NCI-H187 (cell line): ENCODE results near the gene STXBP6.
"Not testable (repeated sequence)": the region's sequence is repeated elsewhere in the genome, so short reads cannot be mapped to it uniquely, and the experiment has no call there.

Experiments used
- DNase-seq, 2 experiments: peaks; one replicate each; lab custom pipeline; 2025; lab: John Stamatoyannopoulos, UW

The STXBP6 gene

DNA sequence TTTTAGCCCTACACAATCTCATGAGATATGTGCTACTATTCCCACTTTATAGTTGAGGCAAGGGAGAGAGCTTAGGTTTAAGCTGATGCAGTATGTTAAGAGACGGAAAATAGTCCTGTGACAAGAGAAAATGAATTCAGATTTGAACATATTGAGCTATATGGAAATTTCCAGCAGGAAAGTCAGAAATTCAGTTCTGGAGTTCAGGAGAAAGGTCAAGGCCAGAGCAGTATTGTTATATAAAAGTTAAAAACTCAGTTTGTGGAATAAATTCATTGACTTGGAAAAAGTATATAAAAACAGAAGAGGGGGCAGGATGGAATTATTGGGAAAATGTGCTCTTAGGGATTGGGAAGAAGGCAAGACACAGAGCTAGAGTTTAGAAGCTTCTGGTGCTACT is 248.9 kb downstream of the STXBP6 start:
- DNase-seq = no peak

DNA sequence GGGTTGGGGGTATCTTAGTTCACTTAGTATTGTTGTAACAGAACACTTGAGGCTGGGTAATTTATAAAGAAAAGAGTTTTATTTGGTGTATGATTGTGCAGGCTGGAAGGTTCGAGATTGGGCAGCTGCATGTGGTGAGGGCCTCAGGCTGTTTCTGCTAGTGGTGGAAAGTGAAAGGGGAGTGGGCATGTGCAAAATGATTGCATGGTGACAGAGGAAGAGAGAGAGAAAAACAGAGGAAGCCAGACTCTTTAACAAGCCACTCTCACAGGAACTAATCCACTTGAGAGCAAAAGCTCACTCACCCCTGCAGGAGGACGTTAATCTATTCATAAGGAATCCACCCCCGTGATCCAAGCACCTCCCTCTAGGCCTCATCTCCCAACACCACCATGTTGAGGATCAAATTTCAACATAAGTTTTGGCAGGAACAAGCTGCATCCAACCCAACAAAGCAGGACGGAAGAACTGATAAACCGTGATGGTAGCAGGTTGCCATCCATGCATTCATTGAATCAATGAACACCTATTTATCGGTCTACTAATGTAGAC is 251.0 kb downstream of the STXBP6 start:
- DNase-seq = no peak

DNA sequence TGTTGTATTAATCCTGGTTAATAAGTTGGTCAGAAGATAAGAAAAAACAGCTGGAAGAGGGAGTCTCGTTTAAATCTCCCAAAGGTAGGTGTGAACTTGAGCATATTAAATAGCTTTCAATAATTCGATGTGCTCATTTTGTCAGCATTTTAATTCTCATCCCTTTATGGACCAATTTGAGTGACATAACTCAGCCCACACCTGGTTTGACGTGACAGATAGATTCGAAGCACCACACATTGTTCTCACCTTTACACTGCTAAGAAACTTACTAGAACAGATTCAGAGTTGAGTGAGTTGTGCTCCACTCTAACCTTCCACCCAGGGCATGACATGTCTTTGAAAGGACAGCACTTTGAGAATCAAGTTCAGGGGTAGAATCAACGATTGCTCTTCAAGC is 254.5 kb downstream of the STXBP6 start:
- DNase-seq = no peak

DNA sequence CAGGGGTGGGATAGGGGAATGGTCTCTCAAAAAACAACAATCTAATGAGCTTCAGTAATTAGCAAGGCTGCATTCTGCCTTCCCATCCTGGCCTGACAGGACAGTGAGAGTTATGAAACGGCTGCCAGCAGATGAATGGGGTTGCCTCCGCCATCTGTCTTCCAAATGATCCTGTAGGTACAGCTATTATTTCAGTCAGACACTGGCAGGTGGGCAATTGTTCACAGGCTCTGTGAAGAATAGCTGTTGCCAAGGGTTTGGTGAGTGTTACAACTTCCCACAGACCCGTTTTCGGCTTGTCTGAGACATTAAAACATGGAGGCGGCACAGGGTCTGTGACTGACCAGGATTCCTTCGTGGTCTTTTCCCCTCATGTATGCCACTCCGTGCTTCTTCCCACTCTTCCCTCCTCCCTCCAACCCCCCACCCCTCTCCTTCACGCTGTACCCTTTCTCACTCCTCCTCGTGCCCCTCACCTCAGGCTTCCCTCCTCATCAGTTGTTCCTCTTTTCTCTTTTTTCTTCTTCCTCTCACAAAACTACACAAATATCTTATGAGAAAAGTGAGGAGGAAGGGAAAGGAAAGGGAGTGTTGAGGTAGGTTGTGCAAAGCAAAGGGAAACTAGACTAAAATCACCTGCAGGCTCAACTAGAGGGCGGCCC is 255.2 kb downstream of the STXBP6 start:
- no peak for DNase-seq

DNA sequence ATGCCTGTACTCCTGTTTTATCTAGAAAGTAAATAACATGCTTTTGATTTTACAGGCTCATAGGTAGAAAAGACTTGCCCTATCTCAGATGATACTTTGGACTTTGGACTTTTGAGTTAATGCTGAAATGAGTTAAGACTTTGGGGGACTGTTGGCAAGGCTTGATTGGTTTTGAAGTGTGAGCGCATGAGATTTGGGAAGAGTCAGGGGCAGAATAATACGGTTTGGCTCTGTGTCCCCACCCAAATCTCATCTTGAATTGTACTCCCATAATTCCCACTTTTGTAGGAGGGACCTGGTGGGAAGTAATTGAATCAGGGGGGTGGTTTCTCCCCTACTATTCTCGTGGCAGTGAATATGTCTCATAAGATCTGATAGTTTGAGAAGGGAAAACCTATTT is 259.8 kb downstream of the STXBP6 start:
- DNase-seq = no peak

DNA sequence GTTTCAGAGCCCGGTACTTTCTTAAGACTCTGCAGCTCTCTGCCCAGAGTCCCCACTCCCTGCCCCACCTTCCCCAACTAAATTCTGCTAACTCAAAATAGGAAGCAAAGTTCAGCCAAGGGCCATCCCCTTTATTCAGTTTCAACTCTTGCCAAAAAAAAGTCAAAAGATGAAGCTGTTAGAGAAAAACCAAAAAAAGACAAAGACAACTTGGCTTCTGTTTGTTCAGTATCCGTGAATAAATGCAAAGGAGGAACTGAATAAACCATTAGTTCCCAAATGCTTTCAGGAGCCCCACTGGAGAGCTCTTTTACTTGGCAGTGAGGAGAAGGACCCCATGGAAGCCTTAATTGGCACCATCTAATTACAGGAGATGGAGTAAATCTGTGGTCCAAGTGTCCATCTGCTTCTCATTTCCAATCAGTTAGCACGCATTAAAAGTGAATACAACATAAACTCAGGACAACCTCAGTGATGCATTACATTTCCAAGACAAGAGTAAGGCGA is 260.5 kb downstream of the STXBP6 start:
- DNase-seq = no peak

DNA sequence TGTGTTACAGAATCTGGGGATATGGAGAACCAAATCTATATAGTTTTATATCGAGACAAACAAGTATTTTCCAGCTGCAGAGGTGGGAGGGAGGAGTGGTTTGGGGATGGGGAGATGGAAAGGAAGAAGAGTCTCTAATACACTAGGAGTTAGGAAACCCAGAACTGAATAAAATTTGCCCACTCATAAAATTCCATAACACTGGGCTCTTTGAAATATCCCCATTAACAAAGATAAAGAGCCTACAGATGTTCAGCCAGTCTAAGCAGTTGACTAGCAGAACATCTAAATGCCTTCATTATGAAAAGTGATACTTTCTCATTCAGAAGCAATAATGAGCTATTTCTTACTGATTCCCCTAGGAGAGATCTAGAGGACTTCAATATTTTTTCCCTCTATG is 264.2 kb downstream of the STXBP6 start:
- no peak for DNase-seq

DNA sequence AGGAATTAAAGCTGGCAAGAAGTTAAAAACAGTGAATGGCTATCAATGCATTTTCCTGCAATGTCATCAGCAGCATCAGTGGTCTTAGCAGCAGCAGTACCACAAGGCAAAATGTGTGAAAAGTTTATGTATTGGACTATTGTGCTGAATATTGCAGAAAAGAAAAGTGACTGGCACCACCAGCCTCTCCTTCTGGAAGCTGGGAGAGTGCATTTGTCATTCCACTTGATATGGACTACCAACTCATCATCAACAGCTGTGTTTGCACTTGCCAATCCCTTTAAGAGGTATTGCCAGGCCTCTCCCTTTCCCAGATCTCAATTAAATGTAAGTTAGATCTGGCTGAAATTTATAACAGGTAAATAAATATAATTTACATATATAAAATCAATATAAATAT is 265.0 kb downstream of the STXBP6 start:
- DNase-seq = no peak

DNA sequence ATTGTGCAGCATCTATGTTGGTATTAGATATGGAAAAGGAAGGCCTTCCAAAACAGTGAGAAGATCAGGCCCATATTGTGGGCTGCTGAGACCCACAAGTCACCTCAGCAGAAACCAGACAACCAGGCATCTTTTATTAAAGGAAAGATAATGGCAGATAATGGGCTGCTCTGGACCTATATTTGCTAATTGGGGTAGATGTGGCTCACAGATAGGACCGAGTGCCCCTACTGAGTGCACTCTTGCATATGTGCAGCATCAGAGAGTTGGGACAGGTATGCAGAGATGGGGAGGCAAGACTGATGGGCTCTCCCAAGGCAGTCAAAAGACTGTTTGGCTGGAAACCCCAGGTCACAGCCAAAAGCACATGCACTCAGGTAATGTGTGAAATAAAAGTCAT is 266.2 kb downstream of the STXBP6 start:
- DNase-seq = no peak

DNA sequence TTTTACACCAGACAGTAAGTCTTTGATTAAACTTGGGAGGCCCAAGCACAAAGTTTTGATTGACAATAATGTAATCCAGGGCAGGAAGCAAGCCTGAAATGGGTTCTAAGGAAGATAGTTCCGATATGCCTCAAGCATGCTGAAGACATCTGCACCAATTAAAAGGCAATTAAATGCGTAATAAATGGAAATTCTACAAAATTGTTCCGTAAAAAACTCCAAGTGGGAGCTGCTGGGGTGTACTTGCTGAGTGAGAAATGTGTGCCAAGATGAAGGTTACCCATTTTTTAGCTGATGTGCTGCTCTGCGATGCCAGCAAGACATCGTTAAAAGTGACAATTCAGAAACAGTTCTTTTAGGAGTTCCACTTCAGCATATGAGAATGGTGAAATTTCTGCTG is 269.7 kb downstream of the STXBP6 start:
- no peak for DNase-seq

DNA sequence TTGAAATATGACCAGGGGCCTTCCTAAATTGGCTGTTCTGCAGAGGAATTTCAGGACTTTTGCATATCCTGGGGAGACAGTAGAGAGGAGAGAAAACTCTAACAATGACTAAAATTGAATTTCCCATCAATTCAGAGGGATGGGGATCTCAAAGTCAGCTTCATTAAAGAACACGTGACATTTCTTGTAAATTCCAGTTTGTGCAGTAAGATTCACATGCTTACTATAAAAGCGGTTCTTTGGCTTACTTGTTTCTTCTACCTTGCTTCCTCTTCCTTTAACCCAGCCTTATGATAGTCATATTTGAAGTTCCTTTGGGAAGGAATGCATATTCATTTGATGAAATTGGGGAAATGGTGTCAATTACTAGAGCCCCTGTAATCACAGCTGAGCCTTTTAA is 272.3 kb downstream of the STXBP6 start:
- no peak for DNase-seq

DNA sequence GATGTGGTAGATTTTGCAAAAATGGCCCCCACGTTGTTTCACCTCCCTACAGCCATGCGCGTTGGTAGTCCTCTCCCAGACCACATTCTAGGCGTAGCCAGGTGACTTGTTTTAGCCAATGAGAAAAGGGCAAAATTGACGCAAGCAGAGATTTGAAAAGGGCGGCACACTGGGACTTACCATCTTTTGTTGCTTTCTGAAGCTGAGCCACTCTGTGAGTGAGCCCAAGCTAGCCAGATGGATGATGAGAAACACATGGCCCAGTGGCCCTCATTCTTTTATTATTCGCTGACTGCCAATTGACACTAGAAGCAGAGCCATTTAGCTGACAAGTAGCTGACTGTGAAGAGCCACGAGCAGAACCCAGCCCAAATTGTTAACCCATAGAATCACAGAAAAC is 274.0 kb downstream of the STXBP6 start:
- no peak for DNase-seq

DNA sequence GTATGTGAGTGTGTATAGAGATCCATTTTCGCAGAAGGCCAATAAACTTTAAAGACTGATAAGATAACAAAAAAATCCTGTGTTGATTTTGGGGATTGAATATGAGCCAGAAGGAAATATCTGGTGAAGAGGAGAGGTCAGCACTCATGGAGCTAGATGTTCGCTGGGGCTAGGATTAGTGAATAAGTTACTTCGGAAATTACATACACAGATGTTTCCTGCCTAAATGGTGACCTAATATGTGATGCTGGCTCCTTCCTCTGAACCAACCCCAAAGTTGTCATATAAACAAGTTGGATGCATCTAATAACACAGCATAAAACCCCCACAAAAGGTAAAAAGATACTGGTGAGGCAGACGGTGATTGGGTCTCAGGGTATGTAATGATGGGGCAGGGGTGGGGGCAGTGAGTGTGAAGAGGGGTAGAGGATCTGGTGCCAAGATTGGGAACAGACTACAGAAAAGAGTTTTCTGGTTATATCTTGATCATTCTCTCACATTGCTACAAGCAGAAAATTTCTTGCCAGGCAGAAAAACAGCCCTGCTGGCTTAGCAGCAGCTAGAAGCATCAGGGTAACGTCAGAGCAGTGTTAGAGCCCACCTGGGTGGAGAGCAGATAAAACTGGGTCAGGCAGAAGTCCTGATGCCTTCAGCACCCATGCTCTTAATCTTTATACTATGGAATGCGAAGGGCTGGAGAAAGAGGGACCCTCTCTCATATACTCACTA is 275.6 kb downstream of the STXBP6 start:
- DNase-seq = no peak

DNA sequence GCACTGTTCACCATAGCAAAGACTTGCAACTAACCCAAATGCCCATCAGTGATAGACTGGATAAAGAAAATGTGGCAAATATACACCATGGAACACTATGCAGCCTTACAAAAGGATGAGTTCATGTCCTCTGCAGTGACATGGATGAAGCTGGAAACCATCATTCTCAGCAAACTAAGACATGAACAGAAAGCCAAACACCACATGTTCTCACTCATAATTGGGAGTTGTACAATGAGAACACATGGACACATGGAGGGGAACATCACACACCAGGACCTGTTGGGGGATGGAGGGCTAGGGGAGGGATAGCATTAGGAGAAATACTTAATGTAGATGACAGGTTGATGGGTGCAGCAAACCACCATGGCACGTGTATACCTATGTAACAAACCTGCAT is 276.4 kb downstream of the STXBP6 start:
- not testable (repeated sequence) for DNase-seq

DNA sequence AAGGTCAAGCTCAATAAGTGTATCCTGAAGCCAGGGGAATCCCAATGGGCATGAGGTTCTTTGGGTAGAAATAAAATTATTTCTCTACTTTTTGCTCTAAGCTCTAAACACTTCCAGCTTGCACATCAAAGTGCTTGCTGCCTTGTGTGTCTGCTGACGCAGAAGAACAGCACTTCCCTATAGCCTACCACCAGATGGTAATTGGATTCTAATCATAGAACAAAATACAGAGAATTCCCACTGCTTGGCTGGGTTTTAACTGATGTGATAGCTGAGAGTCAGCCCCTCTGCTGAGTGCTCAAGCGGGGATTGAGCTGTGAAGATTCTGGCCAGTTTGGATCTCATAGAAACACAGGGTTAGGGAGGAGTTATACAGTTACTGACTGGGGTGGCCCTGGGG is 283.5 kb downstream of the STXBP6 start:
- no peak for DNase-seq

DNA sequence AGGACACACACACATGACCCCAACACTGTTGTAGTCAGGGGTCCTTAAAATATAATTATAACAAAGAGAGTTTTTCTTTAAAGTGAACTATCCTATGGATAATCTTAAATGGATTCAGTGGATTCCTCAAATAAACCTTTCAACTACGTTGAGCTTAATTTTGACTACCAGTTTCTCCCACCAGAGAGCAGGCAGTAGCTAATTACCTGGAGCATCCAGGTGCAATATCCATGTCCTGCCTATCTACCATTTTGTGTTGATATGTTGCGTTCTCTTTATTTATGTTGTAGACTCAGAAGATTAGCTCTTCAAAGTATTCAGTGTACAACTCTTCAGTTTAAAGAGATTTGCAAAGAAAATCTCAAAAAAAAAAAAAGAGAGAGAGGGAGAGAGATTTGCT is 288.8 kb downstream of the STXBP6 start:
- DNase-seq = no peak
